Retina (tissue), 1 donor: ENCODE measurements around the gene CDH23.

Experiments
- DNase-seq: peaks from one replicate; pipeline ENCODE4 v3.0.0-alpha.2; 2016

Gene CDH23

GRCh38 chr10:71521504-71522441 is 125.1 kb downstream of the CDH23 start:
- DNase-seq: no peak

GRCh38 chr10:71522442-71523144 is 125.9 kb downstream of the CDH23 start:
- no peak for DNase-seq

- no peak for DNase-seq
These were observed 127.0 kb downstream of the CDH23 start for GRCh38 chr10:71523756-71524155.

- no peak for DNase-seq
These were observed 128.4 kb downstream of the CDH23 start for GRCh38 chr10:71525092-71525491.

- DNase-seq: no peak
These were observed 129.0 kb downstream of the CDH23 start for GRCh38 chr10:71525721-71526120.

GRCh38 chr10:71526653-71527052 is 129.9 kb downstream of the CDH23 start:
- DNase-seq: no peak

- peak; percentile 89 for DNase-seq
These were observed 130.4 kb downstream of the CDH23 start for GRCh38 chr10:71527135-71527534.

GRCh38 chr10:71528371-71529206 is 131.9 kb downstream of the CDH23 start:
- DNase-seq: peak; percentile 91

GRCh38 chr10:71529207-71529827 is 132.6 kb downstream of the CDH23 start:
- no peak for DNase-seq

GRCh38 chr10:71530781-71531180 is 134.1 kb downstream of the CDH23 start:
- DNase-seq: no peak

- peak; percentile 74 for DNase-seq
These were observed 135.0 kb downstream of the CDH23 start for GRCh38 chr10:71531485-71532446.

GRCh38 chr10:71532878-71533277 is 136.2 kb downstream of the CDH23 start:
- no peak for DNase-seq

- no peak for DNase-seq
These were observed 137.2 kb downstream of the CDH23 start for GRCh38 chr10:71533936-71534335.

- no peak for DNase-seq
These were observed 138.0 kb downstream of the CDH23 start for GRCh38 chr10:71534568-71535194.

GRCh38 chr10:71536332-71536731 is 139.6 kb downstream of the CDH23 start:
- no peak for DNase-seq

- DNase-seq: no peak
These were observed 140.4 kb downstream of the CDH23 start for GRCh38 chr10:71537125-71537524.

GRCh38 chr10:71537681-71538080 is 141.0 kb downstream of the CDH23 start:
- DNase-seq: no peak

- DNase-seq: no peak
These were observed 142.0 kb downstream of the CDH23 start for GRCh38 chr10:71538608-71539260.

- DNase-seq: no peak
These were observed 142.9 kb downstream of the CDH23 start for GRCh38 chr10:71539442-71540118.

GRCh38 chr10:71542478-71542877 is 145.8 kb downstream of the CDH23 start:
- DNase-seq: peak; percentile 44
